ENCODE measurements around the gene AEBP1. TPM values are rescaled to one million over a fixed set of nuclear protein-coding genes. Genes with fewer than 3 reads are reported as not detected.

Gene AEBP1
- total RNA-seq, 1 donor from 2014 or later, result 32.4 TPM

GRCh38 chr7:44075296-44076075 is 28.7 kb upstream of the AEBP1 start:
- Histone ChIP-seq H3K9ac (ENCODE audit: low read depth in 1 of 3, low read length in 3 of 3) (no peak overlapping the region), H3K9me3 (ENCODE audit: control insufficient read depth in 3 of 3, low read length in 3 of 3) (no peaks in the 10 kb centered on the region), H3K27me3 (ENCODE audit: control insufficient read depth in 3 of 3, insufficient read depth in 3 of 3, low read length in 3 of 3) (no peaks in the 10 kb centered on the region), H3K4me3 (ENCODE audit: low read length in 3 of 3) (no peak overlapping the region), H3K36me3 (ENCODE audit: control insufficient read depth in 3 of 3, insufficient read depth in 3 of 3, low read length in 3 of 3) (peaks cover 41 to 56% (median 47%) of the 10 kb centered on the region in 3 donors), H3K4me1 (ENCODE audit: control insufficient read depth in 3 of 3, insufficient read depth in 3 of 3, low read length in 3 of 3) (peaks cover 63 to 81% (median 77%) of the 10 kb centered on the region in 3 donors), H3K27ac (ENCODE audit: low read depth, low read length) (no peak overlapping the region)

GRCh38 chr7:44076101-44076895 is 27.8 kb upstream of the AEBP1 start:
- Histone ChIP-seq H3K27ac (ENCODE audit: low read depth, low read length) (no peak overlapping the region), H3K4me1 (ENCODE audit: control insufficient read depth in 3 of 3, insufficient read depth in 3 of 3, low read length in 3 of 3) (peaks cover 71 to 83% (median 79%) of the 10 kb centered on the region in 3 donors)

GRCh38 chr7:44077061-44077460 is 27.1 kb upstream of the AEBP1 start:
- Histone ChIP-seq H3K4me1 (ENCODE audit: control insufficient read depth in 3 of 3, insufficient read depth in 3 of 3, low read length in 3 of 3) (peaks cover 74 to 78% (median 75%) of the 10 kb centered on the region in 3 donors), H3K9me3 (ENCODE audit: control insufficient read depth in 3 of 3, low read length in 3 of 3) (no peaks in the 10 kb centered on the region), H3K27ac (ENCODE audit: low read depth, low read length) (no peak overlapping the region), H3K36me3 (ENCODE audit: control insufficient read depth in 3 of 3, insufficient read depth in 3 of 3, low read length in 3 of 3) (peaks cover 41 to 56% (median 47%) of the 10 kb centered on the region in 3 donors), H3K9ac (ENCODE audit: low read depth in 1 of 3, low read length in 3 of 3) (peak overlapping the region in 2 of 3 donors; percentile 32 to 50), H3K4me3 (ENCODE audit: low read length in 3 of 3) (no peak overlapping the region), H3K27me3 (ENCODE audit: control insufficient read depth in 3 of 3, insufficient read depth in 3 of 3, low read length in 3 of 3) (no peaks in the 10 kb centered on the region)

More at GRCh38 chr7:44076101-44076895, 27.8 kb upstream of the AEBP1 start:
- no peak overlapping the region for H3K4me3 ChIP-seq (ENCODE audit: low read length in 3 of 3)
- H3K27me3 ChIP-seq (ENCODE audit: control insufficient read depth in 3 of 3, insufficient read depth in 3 of 3, low read length in 3 of 3), result no peaks in the 10 kb centered on the region
- H3K36me3 ChIP-seq (ENCODE audit: control insufficient read depth in 3 of 3, insufficient read depth in 3 of 3, low read length in 3 of 3), result peaks cover 41 to 56% (median 47%) of the 10 kb centered on the region in 3 donors
- H3K9me3 ChIP-seq (ENCODE audit: control insufficient read depth in 3 of 3, low read length in 3 of 3), result no peaks in the 10 kb centered on the region
- H3K9ac ChIP-seq (ENCODE audit: low read depth in 1 of 3, low read length in 3 of 3), result peak overlapping the region in 1 of 3 donors; percentile 50

DNA sequence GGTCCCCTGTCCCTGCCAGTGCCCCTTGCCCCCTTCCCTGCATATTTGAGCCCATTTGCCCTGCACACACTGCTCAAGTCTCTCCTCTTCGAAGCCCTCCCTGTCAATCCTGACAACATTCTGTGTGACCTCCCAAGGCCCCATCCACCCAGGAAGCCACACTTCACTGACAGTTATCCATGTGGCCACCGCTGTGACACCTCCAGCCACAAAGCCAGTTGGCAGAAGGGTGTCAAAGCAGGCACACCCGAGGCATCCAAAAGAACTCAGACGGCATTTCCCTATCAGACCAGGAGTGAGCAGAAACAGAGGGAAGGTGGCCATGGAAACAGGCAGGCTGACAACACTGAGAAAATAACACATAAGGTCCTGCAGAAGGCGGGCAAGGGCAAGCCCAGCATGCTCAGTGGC is 26.5 kb upstream of the AEBP1 start:
- Histone ChIP-seq H3K9me3 (ENCODE audit: control insufficient read depth in 3 of 3, low read length in 3 of 3) (no peaks in the 10 kb centered on the region), H3K27ac (ENCODE audit: low read depth, low read length) (peak overlapping the region; percentile 28), H3K9ac (ENCODE audit: low read depth in 1 of 3, low read length in 3 of 3) (peak overlapping the region in 1 of 3 donors; percentile 45), H3K4me3 (ENCODE audit: low read length in 3 of 3) (peak overlapping the region in 1 of 3 donors; percentile 29), H3K36me3 (ENCODE audit: control insufficient read depth in 3 of 3, insufficient read depth in 3 of 3, low read length in 3 of 3) (peaks cover 40 to 52% (median 47%) of the 10 kb centered on the region in 3 donors), H3K27me3 (ENCODE audit: control insufficient read depth in 3 of 3, insufficient read depth in 3 of 3, low read length in 3 of 3) (no peaks in the 10 kb centered on the region), H3K4me1 (ENCODE audit: control insufficient read depth in 3 of 3, insufficient read depth in 3 of 3, low read length in 3 of 3) (peaks cover 67 to 72% (median 69%) of the 10 kb centered on the region in 3 donors)

DNA sequence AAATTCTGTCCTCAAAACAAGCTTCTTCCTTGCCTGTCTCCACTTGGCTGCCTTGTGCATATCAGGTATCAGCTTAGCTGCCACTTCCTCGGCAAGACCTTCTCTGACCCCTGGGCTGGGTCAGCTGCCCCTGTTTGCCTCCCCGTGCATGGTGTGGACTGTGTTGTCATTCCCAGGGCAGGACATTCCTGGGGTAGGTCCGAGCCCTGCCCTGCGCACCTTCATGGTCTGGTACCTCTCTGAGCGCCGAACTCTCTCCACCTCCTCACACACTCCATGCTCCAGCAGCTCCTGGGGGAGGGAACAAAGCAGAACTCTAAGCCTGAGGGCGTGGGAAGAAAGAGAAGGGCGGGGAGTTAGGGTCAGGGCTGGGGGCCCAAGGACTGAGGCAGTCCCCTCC is 25.6 kb upstream of the AEBP1 start:
- H3K4me1 ChIP-seq (ENCODE audit: control insufficient read depth in 3 of 3, insufficient read depth in 3 of 3, low read length in 3 of 3), result peaks cover 59 to 69% (median 61%) of the 10 kb centered on the region in 3 donors
- no peaks in the 10 kb centered on the region for H3K9me3 ChIP-seq (ENCODE audit: control insufficient read depth in 3 of 3, low read length in 3 of 3)
- peak overlapping the region in 2 of 3 donors; percentile 7 to 90 for H3K9ac ChIP-seq (ENCODE audit: low read depth in 1 of 3, low read length in 3 of 3)
- no peak overlapping the region for H3K4me3 ChIP-seq (ENCODE audit: low read length in 3 of 3)
- no peaks in the 10 kb centered on the region for H3K27me3 ChIP-seq (ENCODE audit: control insufficient read depth in 3 of 3, insufficient read depth in 3 of 3, low read length in 3 of 3)
- H3K36me3 ChIP-seq (ENCODE audit: control insufficient read depth in 3 of 3, insufficient read depth in 3 of 3, low read length in 3 of 3), result peaks cover 38 to 50% (median 47%) of the 10 kb centered on the region in 3 donors
- peak overlapping the region; percentile 69 for H3K27ac ChIP-seq (ENCODE audit: low read depth, low read length)

GRCh38 chr7:44079331-44080021 is 24.7 kb upstream of the AEBP1 start:
- H3K9me3 ChIP-seq (ENCODE audit: control insufficient read depth in 3 of 3, low read length in 3 of 3), result no peaks in the 10 kb centered on the region
- no peaks in the 10 kb centered on the region for H3K27me3 ChIP-seq (ENCODE audit: control insufficient read depth in 3 of 3, insufficient read depth in 3 of 3, low read length in 3 of 3)
- peak overlapping the region; percentile 69 for H3K27ac ChIP-seq (ENCODE audit: low read depth, low read length)
- H3K4me1 ChIP-seq (ENCODE audit: control insufficient read depth in 3 of 3, insufficient read depth in 3 of 3, low read length in 3 of 3), result peaks cover 58 to 69% (median 59%) of the 10 kb centered on the region in 3 donors
- H3K36me3 ChIP-seq (ENCODE audit: control insufficient read depth in 3 of 3, insufficient read depth in 3 of 3, low read length in 3 of 3), result peaks cover 38 to 50% (median 47%) of the 10 kb centered on the region in 3 donors
- peak overlapping the region; percentile 7 to 90 (median 45) for H3K9ac ChIP-seq (ENCODE audit: low read depth in 1 of 3, low read length in 3 of 3)
- no peak overlapping the region for H3K4me3 ChIP-seq (ENCODE audit: low read length in 3 of 3)

DNA sequence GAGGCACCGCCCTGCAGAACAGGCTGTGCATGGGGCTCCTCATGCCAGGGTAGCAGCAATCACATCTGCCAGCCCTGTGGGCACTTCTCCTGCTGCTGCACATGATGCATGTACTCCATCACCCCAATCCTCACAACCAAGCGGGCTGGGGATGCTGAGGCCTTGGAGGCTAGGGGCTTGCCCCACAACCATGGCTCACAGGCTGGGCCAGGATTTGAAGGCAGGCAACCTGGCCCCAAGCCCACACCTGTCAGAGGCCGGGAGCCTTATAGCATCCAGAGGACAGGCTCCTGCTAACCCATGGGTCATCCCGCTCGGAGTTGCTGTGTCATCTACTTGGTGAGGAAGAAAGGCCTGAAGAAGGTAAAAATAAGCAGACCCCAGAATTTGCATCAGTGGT is 24.0 kb upstream of the AEBP1 start:
- no peaks in the 10 kb centered on the region for H3K27me3 ChIP-seq (ENCODE audit: control insufficient read depth in 3 of 3, insufficient read depth in 3 of 3, low read length in 3 of 3)
- no peaks in the 10 kb centered on the region for H3K9me3 ChIP-seq (ENCODE audit: control insufficient read depth in 3 of 3, low read length in 3 of 3)
- peaks cover 58 to 67% (median 59%) of the 10 kb centered on the region in 3 donors for H3K4me1 ChIP-seq (ENCODE audit: control insufficient read depth in 3 of 3, insufficient read depth in 3 of 3, low read length in 3 of 3)
- H3K9ac ChIP-seq (ENCODE audit: low read depth in 1 of 3, low read length in 3 of 3), result peak overlapping the region in 2 of 3 donors; percentile 45 to 90
- peak overlapping the region in 1 of 3 donors; percentile 32 for H3K4me3 ChIP-seq (ENCODE audit: low read length in 3 of 3)
- peak overlapping the region; percentile 84 for H3K27ac ChIP-seq (ENCODE audit: low read depth, low read length)
- peaks cover 38 to 46% (median 45%) of the 10 kb centered on the region in 3 donors for H3K36me3 ChIP-seq (ENCODE audit: control insufficient read depth in 3 of 3, insufficient read depth in 3 of 3, low read length in 3 of 3)

- Histone ChIP-seq H3K27me3 (ENCODE audit: control insufficient read depth in 3 of 3, insufficient read depth in 3 of 3, low read length in 3 of 3) (no peaks in the 10 kb centered on the region), H3K9me3 (ENCODE audit: control insufficient read depth in 3 of 3, low read length in 3 of 3) (no peaks in the 10 kb centered on the region), H3K36me3 (ENCODE audit: control insufficient read depth in 3 of 3, insufficient read depth in 3 of 3, low read length in 3 of 3) (peaks cover 32 to 40% (median 38%) of the 10 kb centered on the region in 3 donors), H3K4me1 (ENCODE audit: control insufficient read depth in 3 of 3, insufficient read depth in 3 of 3, low read length in 3 of 3) (peaks cover 58 to 67% (median 59%) of the 10 kb centered on the region in 3 donors), H3K4me3 (ENCODE audit: low read length in 3 of 3) (peak overlapping the region; percentile 47 to 77 (median 54)), H3K9ac (ENCODE audit: low read depth in 1 of 3, low read length in 3 of 3) (peak overlapping the region; percentile 19 to 90 (median 21)), H3K27ac (ENCODE audit: low read depth, low read length) (peak overlapping the region; percentile 84)
These were observed 23.4 kb upstream of the AEBP1 start for GRCh38 chr7:44080686-44081265.

DNA sequence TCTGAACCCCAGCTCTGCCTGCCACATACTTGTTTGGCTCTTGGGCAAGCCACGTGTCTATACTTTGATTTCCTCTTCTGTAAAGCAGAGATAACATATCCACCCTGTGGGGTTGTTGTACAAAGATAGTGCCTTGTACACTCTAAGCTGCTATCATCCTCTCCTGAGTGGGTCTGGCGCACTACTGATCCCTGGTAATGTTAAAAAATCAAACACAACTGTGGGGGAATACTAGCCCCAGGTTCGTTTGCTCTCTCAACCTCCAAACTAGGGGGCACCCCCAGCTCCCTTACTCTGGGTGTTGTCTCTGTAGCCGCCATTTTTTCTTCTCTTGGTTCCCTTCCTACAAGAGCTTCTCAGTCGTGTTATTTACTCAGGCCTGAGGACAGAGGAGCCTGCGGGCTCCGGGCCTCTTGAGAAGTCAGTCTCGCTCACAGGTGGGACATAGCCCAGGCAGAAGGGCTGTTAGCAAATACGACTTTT is 22.8 kb upstream of the AEBP1 start:
- Histone ChIP-seq H3K4me3 (ENCODE audit: low read length in 3 of 3) (peak overlapping the region; percentile 47 to 77 (median 54)), H3K36me3 (ENCODE audit: control insufficient read depth in 3 of 3, insufficient read depth in 3 of 3, low read length in 3 of 3) (peaks cover 27 to 35% (median 34%) of the 10 kb centered on the region in 3 donors), H3K9ac (ENCODE audit: low read depth in 1 of 3, low read length in 3 of 3) (peak overlapping the region; percentile 19 to 90 (median 21)), H3K27ac (ENCODE audit: low read depth, low read length) (peak overlapping the region; percentile 84), H3K9me3 (ENCODE audit: control insufficient read depth in 3 of 3, low read length in 3 of 3) (no peaks in the 10 kb centered on the region), H3K27me3 (ENCODE audit: control insufficient read depth in 3 of 3, insufficient read depth in 3 of 3, low read length in 3 of 3) (no peaks in the 10 kb centered on the region), H3K4me1 (ENCODE audit: control insufficient read depth in 3 of 3, insufficient read depth in 3 of 3, low read length in 3 of 3) (peaks cover 55 to 67% (median 59%) of the 10 kb centered on the region in 3 donors)

Measured in skeletal muscle tissue (tissue), 4 donors.